Fibroblast of gingiva (primary cell): ENCODE results near the gene SYNE1.

Experiments used
- DNase-seq: peaks from one replicate; pipeline ENCODE4 v3.0.0-alpha.2; 2011; ENCODE audit warnings: low read depth

SYNE1 gene

GRCh38 chr6:152273638-152274037 lies 363.5 kb downstream of the SYNE1 start:
- no peak for DNase-seq

- DNase-seq, result peak; percentile 43
Observed at GRCh38 chr6:152273002-152273401, 364.2 kb downstream of the SYNE1 start.

- no peak for DNase-seq
Observed at GRCh38 chr6:152272486-152272885, 364.7 kb downstream of the SYNE1 start.

GRCh38 chr6:152271776-152272464 lies 365.2 kb downstream of the SYNE1 start:
- DNase-seq, result peak; percentile 89

- no peak for DNase-seq
Observed at GRCh38 chr6:152270301-152270925, 366.7 kb downstream of the SYNE1 start.

GRCh38 chr6:152268846-152269442 lies 368.2 kb downstream of the SYNE1 start:
- DNase-seq, result no peak

- DNase-seq, result peak; percentile 13
Observed at GRCh38 chr6:152267967-152268845, 369.0 kb downstream of the SYNE1 start.

- no peak for DNase-seq
Observed at GRCh38 chr6:152265651-152266050, 371.5 kb downstream of the SYNE1 start.

GRCh38 chr6:152263582-152263981 lies 373.6 kb downstream of the SYNE1 start:
- no peak for DNase-seq

GRCh38 chr6:152261179-152261578 lies 376.0 kb downstream of the SYNE1 start:
- peak; percentile 71 for DNase-seq

- no peak for DNase-seq
Observed at GRCh38 chr6:152259234-152259633, 377.9 kb downstream of the SYNE1 start.

GRCh38 chr6:152257581-152257980 lies 379.6 kb downstream of the SYNE1 start:
- no peak for DNase-seq

GRCh38 chr6:152250127-152250526 lies 387.0 kb downstream of the SYNE1 start:
- DNase-seq, result no peak

GRCh38 chr6:152248980-152249379 lies 388.2 kb downstream of the SYNE1 start:
- DNase-seq, result no peak

- peak; percentile 53 for DNase-seq
Observed at GRCh38 chr6:152246554-152247337, 390.4 kb downstream of the SYNE1 start.

- peak; percentile 42 for DNase-seq
Observed at GRCh38 chr6:152244998-152245630, 392.0 kb downstream of the SYNE1 start.

- DNase-seq, result peak; percentile 40
Observed at GRCh38 chr6:152241013-152241766, 396.0 kb downstream of the SYNE1 start.

GRCh38 chr6:152240436-152240835 lies 396.7 kb downstream of the SYNE1 start:
- DNase-seq, result no peak

GRCh38 chr6:152236370-152237097 lies 400.6 kb downstream of the SYNE1 start:
- DNase-seq, result no peak
